Measurements from ENCODE around the gene ZFP64.

ZFP64 gene

GRCh38 chr20:52167232-52167840 is 24.2 kb downstream of the ZFP64 start:
- DNase-seq (ENCODE audit: low read depth), result no peak
- no peak for TF ChIP-seq POLR2A (IDR thresholded peaks at IDR 0.05; ENCODE audit: extremely low read depth, insufficient read length)
- no peak overlapping the region for H3K4me3 ChIP-seq (ENCODE audit: low read depth, low read length)

- DNase-seq (ENCODE audit: low read depth), result no peak
- TF ChIP-seq CTCF (IDR thresholded peaks at IDR 0.05; ENCODE audit: low read depth, low read length) (no peak), POLR2A (IDR thresholded peaks at IDR 0.05; ENCODE audit: extremely low read depth, insufficient read length) (no peak), MAX (IDR thresholded peaks at IDR 0.05; ENCODE audit: low read depth, low read length) (no peak), MYC (IDR thresholded peaks at IDR 0.05; ENCODE audit: low read depth, low read length) (no peak)
- H3K4me3 ChIP-seq (ENCODE audit: low read depth, low read length), result no peak overlapping the region
Measured at GRCh38 chr20:52166150-52166549, 25.4 kb downstream of the ZFP64 start.

GRCh38 chr20:52160621-52161204 is 30.9 kb downstream of the ZFP64 start:
- TF ChIP-seq MAX (IDR thresholded peaks at IDR 0.05; ENCODE audit: low read depth, low read length) (no peak), POLR2A (IDR thresholded peaks at IDR 0.05; ENCODE audit: extremely low read depth, insufficient read length) (no peak), MYC (IDR thresholded peaks at IDR 0.05; ENCODE audit: low read depth, low read length) (no peak)
- DNase-seq (ENCODE audit: low read depth), result no peak
- no peak overlapping the region for H3K4me3 ChIP-seq (ENCODE audit: low read depth, low read length)

GRCh38 chr20:52160049-52160570 is 31.5 kb downstream of the ZFP64 start:
- TF ChIP-seq MYC (IDR thresholded peaks at IDR 0.05; ENCODE audit: low read depth, low read length) (no peak), CTCF (IDR thresholded peaks at IDR 0.05; ENCODE audit: low read depth, low read length) (no peak), POLR2A (IDR thresholded peaks at IDR 0.05; ENCODE audit: extremely low read depth, insufficient read length) (no peak), MAX (IDR thresholded peaks at IDR 0.05; ENCODE audit: low read depth, low read length) (no peak)
- no peak overlapping the region for H3K4me3 ChIP-seq (ENCODE audit: low read depth, low read length)
- DNase-seq (ENCODE audit: low read depth), result no peak

GRCh38 chr20:52154575-52154974 is 37.0 kb downstream of the ZFP64 start:
- no peak overlapping the region for H3K4me3 ChIP-seq (ENCODE audit: low read depth, low read length)
- TF ChIP-seq CTCF (IDR thresholded peaks at IDR 0.05; ENCODE audit: low read depth, low read length) (no peak), MYC (IDR thresholded peaks at IDR 0.05; ENCODE audit: low read depth, low read length) (no peak), MAX (IDR thresholded peaks at IDR 0.05; ENCODE audit: low read depth, low read length) (no peak), POLR2A (IDR thresholded peaks at IDR 0.05; ENCODE audit: extremely low read depth, insufficient read length) (no peak)

GRCh38 chr20:52153896-52154295 is 37.7 kb downstream of the ZFP64 start:
- no peak overlapping the region for H3K4me3 ChIP-seq (ENCODE audit: low read depth, low read length)
- TF ChIP-seq POLR2A (IDR thresholded peaks at IDR 0.05; ENCODE audit: extremely low read depth, insufficient read length), result no peak
- TF ChIP-seq CTCF (IDR thresholded peaks at IDR 0.05; ENCODE audit: low read depth, low read length), result no peak
- TF ChIP-seq MYC (IDR thresholded peaks at IDR 0.05; ENCODE audit: low read depth, low read length), result no peak
- no peak for TF ChIP-seq MAX (IDR thresholded peaks at IDR 0.05; ENCODE audit: low read depth, low read length)
- no peak for DNase-seq (ENCODE audit: low read depth)

More at GRCh38 chr20:52154575-52154974, 37.0 kb downstream of the ZFP64 start:
- no peak for DNase-seq (ENCODE audit: low read depth)
